AG04450 (cell line): ENCODE measurements around the gene MASP1. TPM values are rescaled to one million over a fixed set of nuclear protein-coding genes. Genes with fewer than 3 reads are reported as not detected.

ENCODE experiments used
- CTCF ChIA-PET: fragments of 300-600, 350-600 bp; formaldehyde crosslinking; extraction: SDS; loops from one replicate; lab custom pipeline; 2022; ENCODE audit warnings: antibody characterized with exemption, inconsistent platforms; lab: Charles Lee
- POLR2A ChIA-PET: fragments of 350-600 bp; formaldehyde crosslinking; extraction: SDS; loops from one replicate; lab custom pipeline; 2021; ENCODE audit warnings: antibody characterized with exemption, inconsistent platforms; lab: Yijun Ruan, JAX
- DNase-seq: peaks from one replicate; pipeline ENCODE4 v3.0.0-alpha.2; 2011; ENCODE audit warnings: low read depth, low spot score
- H3K27ac ChIP-seq: one replicate; pipeline ENCODE4 v1.5.1; 2012; ENCODE audit warnings: low read depth, low read length, control low read depth
- H3K27me3 ChIP-seq: one replicate; pipeline ENCODE4 v1.6.0; 2012; ENCODE audit warnings: low read length; ENCODE audit not compliant: control insufficient read depth, insufficient read depth
- H3K4me3 ChIP-seq: 2 replicates; pipeline ENCODE4 v1.5.1; 2011; ENCODE audit warnings: mild to moderate bottlenecking, low read depth, low read length, control low read depth
- H3K9me3 ChIP-seq: 2 replicates; pipeline ENCODE4 v1.5.1; 2012; ENCODE audit warnings: low read length; ENCODE audit not compliant: control insufficient read depth, insufficient read depth
- CTCF ChIP-seq: IDR thresholded peaks from 2 replicates; pipeline ENCODE4 v1.5.1; 2011; ENCODE audit warnings: low read depth, low read length, control low read depth, inconsistent platforms
- polyA plus RNA-seq: library from polyadenylated mRNA; depleted of rRNA; stranded (reverse); fragments of >200 nt; gene quantifications from 2 replicates; pipeline ENCODE4 v1.2.3, GENCODE V29; 2011

Gene MASP1
- polyA plus RNA-seq, 1 experiment = 80.7 TPM

- DNase-seq = no peak
- CTCF ChIA-PET = interaction anchor here (0.7 to 2.1 kb wide), 3 partner anchors 45 to 405 kb away, joined by 3 to 9 read pairs (median 3); no protein-coding TSS in a partner anchor
- Histone ChIP-seq H3K27ac (no peak overlapping the region), H3K4me3 (no peak overlapping the region), H3K9me3 (peaks cover 7% of the 10 kb centered on the region; the same call in 1 of the 2 replicates), H3K27me3 (no peaks in the 10 kb centered on the region)
- TF ChIP-seq CTCF = no peak
- POLR2A ChIA-PET = interaction anchor here (1.2 kb wide), 1 partner anchor 10 kb away, joined by 6 read pairs; no protein-coding TSS in a partner anchor
Measured at GRCh38 chr3:187274315-187274976, 17.1 kb downstream of the MASP1 start.

DNA sequence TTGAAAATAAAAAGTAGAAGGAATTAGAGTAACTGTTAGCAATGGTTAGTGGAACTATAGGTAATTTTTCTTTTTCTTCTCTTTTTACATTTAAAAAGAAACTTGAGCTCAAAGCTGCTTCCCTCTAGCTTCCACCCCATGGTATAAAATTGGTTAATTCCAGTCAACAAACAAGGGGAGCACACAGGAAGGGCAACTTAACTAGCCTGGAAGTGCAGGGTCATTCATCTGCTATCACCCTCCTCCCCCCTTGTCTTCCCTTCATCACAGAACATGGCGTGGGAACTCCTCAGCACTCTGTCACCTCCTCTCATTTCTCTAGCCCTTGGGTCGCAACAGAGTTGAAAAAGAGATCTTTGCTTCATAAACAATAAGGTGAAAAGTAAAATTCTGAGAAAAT, 20.0 kb downstream of the MASP1 start:
- Histone ChIP-seq H3K9me3 (peaks cover 12% of the 10 kb centered on the region; the same call in 1 of the 2 replicates), H3K27ac (no peak overlapping the region), H3K27me3 (no peaks in the 10 kb centered on the region), H3K4me3 (no peak overlapping the region)
- ChIA-PET POLR2A (no interaction called here), CTCF (no interaction called here)
- no peak for TF ChIP-seq CTCF
- DNase-seq = no peak

GRCh38 chr3:187269486-187269885, 22.1 kb downstream of the MASP1 start:
- Histone ChIP-seq H3K27ac (no peak overlapping the region), H3K4me3 (no peak overlapping the region), H3K9me3 (peaks cover 12% of the 10 kb centered on the region; the same call in 1 of the 2 replicates), H3K27me3 (no peaks in the 10 kb centered on the region)
- POLR2A ChIA-PET = interaction anchor here (0.9 kb wide), 1 partner anchor 18 kb away, joined by 3 read pairs; no protein-coding TSS in a partner anchor
- CTCF ChIA-PET = no interaction called here
- TF ChIP-seq CTCF = no peak
- DNase-seq = no peak

DNA sequence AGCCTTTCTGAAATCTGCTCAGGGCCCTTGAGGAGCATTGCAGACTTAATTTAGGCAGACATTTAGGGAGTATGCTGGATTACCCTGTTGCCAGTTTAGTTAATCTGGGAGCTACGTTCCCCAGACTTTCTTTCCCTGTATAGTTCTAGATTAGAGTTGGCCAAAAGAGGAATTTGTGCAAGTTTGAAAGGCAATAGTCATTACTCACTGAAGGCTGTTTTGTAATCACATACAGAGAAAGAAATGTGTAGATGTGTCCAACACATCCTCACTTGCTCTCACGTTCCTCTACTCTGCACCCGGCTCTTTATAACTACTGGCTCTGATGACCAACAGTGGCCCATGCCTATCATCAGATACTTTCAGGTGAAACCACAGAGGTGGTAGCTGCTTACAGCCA, 24.2 kb downstream of the MASP1 start:
- no peaks in the 10 kb centered on the region for H3K27me3 ChIP-seq
- ChIA-PET CTCF (interaction anchor here (0.9 to 4.0 kb wide), 3 partner anchors 10 to 52 kb away, joined by 3 to 21 read pairs (median 6); no protein-coding TSS in a partner anchor), POLR2A (no interaction called here)
- no peak for DNase-seq
- peaks cover 12% of the 10 kb centered on the region; the same call in 1 of the 2 replicates for H3K9me3 ChIP-seq
- TF ChIP-seq CTCF = no peak
- no peak overlapping the region for H3K4me3 ChIP-seq
- no peak overlapping the region for H3K27ac ChIP-seq

- CTCF ChIA-PET = interaction anchor here (0.9 to 4.0 kb wide), 4 partner anchors 10 to 413 kb away, joined by 3 to 21 read pairs (median 5); no protein-coding TSS in a partner anchor
- POLR2A ChIA-PET = no interaction called here
- no peak overlapping the region for H3K27ac ChIP-seq
- DNase-seq = no peak
- H3K9me3 ChIP-seq = peaks cover 12% of the 10 kb centered on the region; the same call in 1 of the 2 replicates
- no peak overlapping the region for H3K4me3 ChIP-seq
- no peaks in the 10 kb centered on the region for H3K27me3 ChIP-seq
- TF ChIP-seq CTCF = no peak
Measured at GRCh38 chr3:187266691-187267090, 24.8 kb downstream of the MASP1 start.
